Ascending aorta (tissue), 2 donors: ENCODE measurements around the gene CIB4. TPM values are rescaled to one million over a fixed set of nuclear protein-coding genes. Genes with fewer than 3 reads are reported as not detected.

Experiments used
- DNase-seq, 2 donors: peaks; one replicate each; pipeline ENCODE4 v3.0.0-alpha.2; 2019; ENCODE audit warnings: low spot score in 2 of 2
- H3K27ac ChIP-seq, 2 donors: fragments of 200-600 bp; sonication (generic); one replicate each; pipeline ENCODE4 v1.5.1; 2016 to 2017; ENCODE audit warnings: mild to moderate bottlenecking in 1 of 2
- H3K27me3 ChIP-seq: fragments of 200-600 bp; sonication (generic); one replicate; pipeline ENCODE4 v1.5.1; 2017
- H3K36me3 ChIP-seq, 2 donors: fragments of 200-600 bp; sonication (generic); one replicate each; pipeline ENCODE4 v1.5.1; 2016
- H3K4me1 ChIP-seq, 2 donors: fragments of 200-600 bp; sonication (generic); one replicate each; pipeline ENCODE4 v1.5.1; 2016 to 2017; ENCODE audit warnings: mild to moderate bottlenecking in 1 of 2
- H3K4me3 ChIP-seq, 2 donors: fragments of 200-600 bp; sonication (generic); one replicate each; pipeline ENCODE4 v1.5.1; 2016 to 2017; ENCODE audit warnings: mild to moderate bottlenecking in 1 of 2
- H3K9me3 ChIP-seq, 2 donors: fragments of 200-600 bp; sonication (generic); one replicate each; pipeline ENCODE4 v1.5.1; 2016
- intact Hi-C: fragments of 100-400 bp; cut with DNase I; formaldehyde crosslinking; loops from one replicate; pipeline ENCODE4 v1.15.1; 2023
- total RNA-seq: library from RNA; depleted of rRNA; stranded (reverse); fragments of >200 nt; gene quantifications from one replicate; pipeline ENCODE4 v1.1.0, GENCODE V29; 2016
- TF ChIP-seq, protein P1 (sequence below), 3 experiments: fragments of 200-600 bp in 2 of 3; fragments of 450-650 bp in 1 of 3; sonication (generic) in 2 of 3; IDR thresholded peaks; one replicate each; pipeline ENCODE4 v1.5.1; 2016 to 2019; ENCODE audit warnings: antibody characterized with exemption in 3 of 3, mild to moderate bottlenecking in 1 of 3, moderate library complexity in 1 of 3

Gene CIB4
- total RNA-seq, 1 donor from 2014 or later: not detected

DNA sequence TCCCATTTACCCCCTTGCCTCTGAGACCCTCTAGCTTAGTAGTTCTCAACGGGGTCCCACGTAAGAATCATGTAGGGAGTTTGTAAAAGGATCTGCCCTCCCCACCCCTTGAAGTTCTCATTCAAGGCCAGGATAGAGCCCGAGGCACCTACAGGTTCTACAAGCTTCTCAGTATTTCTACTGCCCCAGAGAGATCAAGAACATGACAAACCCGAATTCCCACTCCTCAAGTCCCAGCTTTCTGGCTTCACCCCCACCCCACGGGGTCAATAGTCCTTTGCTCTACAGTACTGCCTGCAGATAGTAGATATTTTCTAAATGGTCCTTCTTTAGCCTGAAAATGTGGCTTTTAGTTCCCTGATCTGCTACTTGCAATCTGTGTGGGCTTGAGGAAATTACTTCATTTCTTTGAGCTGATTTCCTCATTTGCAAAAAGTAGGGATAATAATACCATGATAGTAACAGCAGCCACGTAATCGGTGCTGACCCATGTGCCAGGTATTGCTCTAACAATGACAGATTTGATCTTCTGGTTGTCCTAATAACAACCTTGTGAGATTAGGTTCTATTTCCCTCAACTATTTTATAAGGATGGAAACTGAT is 7.1 kb downstream of the CIB4 start:
- Histone ChIP-seq H3K27ac (no peak overlapping the region), H3K27me3 (no peaks in the 10 kb centered on the region), H3K9me3 (no peaks in the 10 kb centered on the region), H3K4me3 (no peak overlapping the region), H3K4me1 (no peaks in the 10 kb centered on the region), H3K36me3 (no peaks in the 10 kb centered on the region)
- intact Hi-C loops: no loop called here
- no peak for DNase-seq
- TF ChIP-seq, protein P1, sequence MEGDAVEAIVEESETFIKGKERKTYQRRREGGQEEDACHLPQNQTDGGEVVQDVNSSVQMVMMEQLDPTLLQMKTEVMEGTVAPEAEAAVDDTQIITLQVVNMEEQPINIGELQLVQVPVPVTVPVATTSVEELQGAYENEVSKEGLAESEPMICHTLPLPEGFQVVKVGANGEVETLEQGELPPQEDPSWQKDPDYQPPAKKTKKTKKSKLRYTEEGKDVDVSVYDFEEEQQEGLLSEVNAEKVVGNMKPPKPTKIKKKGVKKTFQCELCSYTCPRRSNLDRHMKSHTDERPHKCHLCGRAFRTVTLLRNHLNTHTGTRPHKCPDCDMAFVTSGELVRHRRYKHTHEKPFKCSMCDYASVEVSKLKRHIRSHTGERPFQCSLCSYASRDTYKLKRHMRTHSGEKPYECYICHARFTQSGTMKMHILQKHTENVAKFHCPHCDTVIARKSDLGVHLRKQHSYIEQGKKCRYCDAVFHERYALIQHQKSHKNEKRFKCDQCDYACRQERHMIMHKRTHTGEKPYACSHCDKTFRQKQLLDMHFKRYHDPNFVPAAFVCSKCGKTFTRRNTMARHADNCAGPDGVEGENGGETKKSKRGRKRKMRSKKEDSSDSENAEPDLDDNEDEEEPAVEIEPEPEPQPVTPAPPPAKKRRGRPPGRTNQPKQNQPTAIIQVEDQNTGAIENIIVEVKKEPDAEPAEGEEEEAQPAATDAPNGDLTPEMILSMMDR (IDR thresholded peaks at IDR 0.05): no peak

DNA sequence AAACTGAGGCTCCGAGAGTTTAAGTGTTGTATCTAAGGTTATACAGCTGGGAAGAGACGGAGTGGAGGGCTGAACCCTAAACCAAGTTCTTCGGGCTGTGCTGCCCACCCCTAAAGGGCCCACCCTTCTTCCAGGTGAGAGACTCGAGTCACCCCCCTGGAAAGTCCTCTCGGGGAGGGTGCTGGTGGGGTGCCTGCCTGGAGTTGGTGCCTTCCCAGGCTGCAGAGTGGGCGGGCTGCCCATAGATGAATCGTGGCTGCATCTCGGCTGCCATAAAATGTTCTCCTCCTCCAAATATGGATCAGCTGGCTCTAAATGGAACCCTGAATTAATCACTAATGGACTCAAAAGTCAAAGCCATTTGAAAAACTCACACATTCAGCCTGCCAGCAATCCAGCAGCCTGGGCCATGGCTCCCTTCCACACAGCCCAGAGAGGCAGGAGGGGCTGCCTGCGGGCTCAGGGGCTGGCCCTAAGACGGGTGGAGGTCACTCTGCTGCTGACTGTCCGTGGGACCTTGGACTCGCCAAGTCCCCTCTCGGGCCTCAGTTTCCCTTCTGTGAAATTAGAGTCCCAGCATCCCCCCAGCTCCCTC is 7.7 kb downstream of the CIB4 start:
- no peaks in the 10 kb centered on the region for H3K4me1 ChIP-seq
- no peak overlapping the region for H3K4me3 ChIP-seq
- intact Hi-C loops: no loop called here
- no peaks in the 10 kb centered on the region for H3K27me3 ChIP-seq
- no peak for DNase-seq
- TF ChIP-seq, protein P1 (IDR thresholded peaks at IDR 0.05): no peak
- H3K36me3 ChIP-seq: no peaks in the 10 kb centered on the region
- no peaks in the 10 kb centered on the region for H3K9me3 ChIP-seq
- H3K27ac ChIP-seq: no peak overlapping the region

DNA sequence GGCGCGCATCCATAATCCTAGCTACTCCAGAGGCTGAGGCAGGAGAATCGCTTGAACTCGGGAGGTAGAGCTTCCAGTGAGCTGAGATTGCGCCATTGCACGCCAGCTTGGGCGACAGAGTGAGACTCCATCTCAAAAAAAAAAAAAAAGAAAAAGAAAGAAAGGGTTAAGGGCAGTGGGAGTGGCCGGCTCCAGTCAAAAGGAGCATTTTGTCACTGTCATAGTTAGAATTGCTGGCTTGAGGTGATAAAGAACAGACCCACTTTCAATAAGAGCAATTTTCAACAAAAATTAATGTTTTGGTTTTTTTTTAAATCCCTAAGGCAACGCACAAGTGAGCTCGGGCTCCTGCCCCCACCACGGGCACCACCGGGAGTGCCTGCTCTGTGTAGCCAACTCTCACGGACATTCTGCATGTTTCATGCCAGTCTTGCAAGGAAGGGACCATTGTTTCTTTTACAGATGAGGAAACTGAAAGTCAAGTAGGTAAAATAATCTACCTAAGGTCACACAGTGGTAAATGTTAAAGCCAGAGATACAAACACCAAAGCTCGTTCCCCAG is 8.5 kb downstream of the CIB4 start:
- no peaks in the 10 kb centered on the region for H3K4me1 ChIP-seq
- no peak overlapping the region for H3K27ac ChIP-seq
- no peaks in the 10 kb centered on the region for H3K36me3 ChIP-seq
- no peaks in the 10 kb centered on the region for H3K9me3 ChIP-seq
- no peaks in the 10 kb centered on the region for H3K27me3 ChIP-seq
- no peak overlapping the region for H3K4me3 ChIP-seq
- no peak for DNase-seq
- TF ChIP-seq, protein P1 (IDR thresholded peaks at IDR 0.05): no peak
- intact Hi-C loops: no loop called here

DNA sequence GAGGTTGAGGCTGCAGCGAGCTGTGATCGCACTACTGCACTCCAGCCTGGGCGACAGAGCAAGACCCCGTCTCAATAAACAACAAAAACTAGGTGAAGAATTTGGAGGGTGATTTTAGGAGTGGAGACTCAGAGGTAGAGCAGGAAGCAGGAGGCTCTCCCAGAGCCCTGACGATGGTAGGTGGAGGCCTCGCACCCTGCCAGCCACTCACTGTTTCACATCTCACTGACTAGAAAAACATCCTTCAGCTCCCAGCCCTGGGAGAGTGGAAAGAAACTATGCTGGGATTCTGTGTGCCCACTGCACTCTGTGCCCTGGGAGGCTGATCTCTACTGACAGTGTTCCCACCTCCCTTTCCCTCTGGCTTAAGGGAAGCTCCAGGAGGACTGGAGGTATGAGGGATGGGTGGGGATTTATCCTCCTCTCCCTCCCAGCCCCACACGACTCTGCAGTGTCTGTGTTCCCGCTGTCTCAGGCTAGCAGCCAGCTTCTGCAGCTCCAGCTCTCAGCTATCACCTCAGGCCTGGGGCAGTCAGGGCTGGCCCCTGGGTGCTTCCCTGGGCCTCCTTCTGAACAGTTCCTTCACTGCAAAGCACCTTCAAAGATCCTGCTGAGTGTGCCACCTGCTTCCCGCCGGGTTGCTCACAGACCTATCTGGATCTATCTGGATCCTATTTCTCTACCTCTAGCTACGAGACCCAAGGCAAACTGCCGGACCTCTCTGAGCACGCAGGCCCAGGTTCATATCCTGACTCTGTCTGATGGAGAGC is 9.6 kb downstream of the CIB4 start:
- DNase-seq: no peak
- intact Hi-C loops: no loop called here

DNA sequence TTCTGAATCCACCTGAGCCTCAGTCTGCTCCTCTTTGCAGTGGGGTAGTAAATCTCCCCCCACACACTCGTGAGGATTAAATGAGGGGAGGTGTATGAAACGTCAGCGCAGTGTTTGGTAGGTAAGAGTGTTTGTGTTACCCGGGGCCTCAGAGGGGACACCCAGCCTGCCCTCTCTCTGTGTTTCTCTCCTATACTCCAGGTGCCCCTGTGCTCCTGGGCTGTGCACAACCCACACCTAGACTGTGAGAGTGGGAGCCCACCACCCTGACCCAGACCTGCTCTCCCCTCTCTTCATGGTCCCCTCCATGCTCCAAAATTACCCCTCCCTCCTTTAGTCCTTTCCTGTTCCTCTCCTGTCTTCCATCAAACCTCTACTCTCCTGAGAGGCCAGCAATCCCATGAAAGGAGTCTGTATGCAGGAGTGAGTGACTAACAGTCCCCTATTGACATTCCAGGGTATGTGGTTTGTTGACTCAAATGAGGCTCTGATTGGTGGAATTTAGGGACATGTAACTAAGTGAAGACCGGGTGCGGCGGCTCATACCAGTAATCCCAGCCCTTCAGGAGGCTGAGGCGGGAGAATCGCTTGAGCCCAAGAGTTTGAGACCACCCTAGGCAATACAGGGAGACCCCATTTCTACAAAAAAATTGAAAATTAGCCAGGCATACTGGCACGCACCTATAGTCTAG is 10.4 kb downstream of the CIB4 start:
- H3K9me3 ChIP-seq: no peaks in the 10 kb centered on the region
- H3K36me3 ChIP-seq: no peaks in the 10 kb centered on the region
- H3K4me1 ChIP-seq: no peaks in the 10 kb centered on the region
- H3K4me3 ChIP-seq: no peak overlapping the region
- TF ChIP-seq, protein P1 (IDR thresholded peaks at IDR 0.05): no peak
- DNase-seq: no peak
- intact Hi-C loops: no loop called here
- no peak overlapping the region for H3K27ac ChIP-seq
- H3K27me3 ChIP-seq: no peaks in the 10 kb centered on the region

More for the DNA sequence above, 9.6 kb downstream of the CIB4 start:
- Histone ChIP-seq H3K36me3 (no peaks in the 10 kb centered on the region), H3K27ac (no peak overlapping the region), H3K4me3 (no peak overlapping the region), H3K9me3 (no peaks in the 10 kb centered on the region), H3K27me3 (no peaks in the 10 kb centered on the region), H3K4me1 (no peaks in the 10 kb centered on the region)
- TF ChIP-seq, protein P1 (IDR thresholded peaks at IDR 0.05): no peak
